CD8-positive, alpha-beta memory T cell (primary cell): ENCODE data around the gene PCDH9. TPM values are rescaled to one million over a fixed set of nuclear protein-coding genes. Genes with fewer than 3 reads are reported as not detected.

Source experiments
- CTCF ChIA-PET: fragments of 350-600 bp; sonication (Branson Sonifier 250); formaldehyde crosslinking; loops from one replicate; lab custom pipeline; 2021; ENCODE audit warnings: antibody characterized with exemption; lab: Charles Lee
- POLR2A ChIA-PET: fragments of 350-600 bp; sonication (Branson Sonifier 250); formaldehyde crosslinking; loops from one replicate; lab custom pipeline; 2021; ENCODE audit warnings: antibody characterized with exemption; lab: Charles Lee
- DNase-seq, 5 donors: peaks; one replicate each; pipeline versions ENCODE4 v3.0.0 to v3.0.0-alpha.2; 2020 to 2022; ENCODE audit warnings: mixed read lengths in 1 of 5
- H3K27ac ChIP-seq: one replicate; pipeline ENCODE4 v1.7.0; 2013; ENCODE audit warnings: low read depth, mild to moderate bottlenecking, low read length, moderate library complexity
- H3K27me3 ChIP-seq: 2 replicates; pipeline ENCODE4 v1.7.0; 2013; ENCODE audit warnings: low read length, mild to moderate bottlenecking; ENCODE audit not compliant: insufficient read depth, poor library complexity, severe bottlenecking
- H3K36me3 ChIP-seq: 2 replicates; pipeline ENCODE4 v1.7.0; 2013; ENCODE audit warnings: mild to moderate bottlenecking, low read length, moderate library complexity; ENCODE audit not compliant: insufficient read depth
- H3K4me1 ChIP-seq: 2 replicates; pipeline ENCODE4 v1.7.0; 2013; ENCODE audit warnings: mild to moderate bottlenecking, low read length, moderate library complexity; ENCODE audit not compliant: insufficient read depth
- H3K4me3 ChIP-seq: 2 replicates; pipeline ENCODE4 v1.7.0; 2013; ENCODE audit warnings: mild to moderate bottlenecking, low read length
- H3K9me3 ChIP-seq: 2 replicates; pipeline ENCODE4 v1.7.0; 2013; ENCODE audit warnings: mild to moderate bottlenecking, low read length
- H3K27ac Mint-ChIP-seq, 8 donors: one replicate each; pipeline ENCODE4 v1.8.0; 2020 to 2021; ENCODE audit warnings: mixed read lengths in 8 of 8, mild to moderate bottlenecking in 6 of 8, inconsistent platforms in 3 of 8, moderate library complexity in 3 of 8
- H3K27me3 Mint-ChIP-seq, 2 donors: one replicate each; pipeline ENCODE4 v1.8.0; 2020 to 2021; ENCODE audit warnings: mixed read lengths in 2 of 2, mild to moderate bottlenecking in 1 of 2, moderate library complexity in 1 of 2
- H3K36me3 Mint-ChIP-seq, 3 donors: one replicate each; pipeline ENCODE4 v1.8.0; 2020 to 2021; ENCODE audit warnings: mixed read lengths in 3 of 3, inconsistent platforms in 1 of 3, mild to moderate bottlenecking in 1 of 3
- H3K4me1 Mint-ChIP-seq, 3 donors: one replicate each; pipeline ENCODE4 v1.8.0; 2020 to 2021; ENCODE audit warnings: mixed read lengths in 3 of 3, inconsistent platforms in 1 of 3, mild to moderate bottlenecking in 1 of 3
- H3K4me3 Mint-ChIP-seq, 7 donors: one replicate each; pipeline ENCODE4 v1.8.0; 2020 to 2021; ENCODE audit warnings: mixed read lengths in 7 of 7, mild to moderate bottlenecking in 6 of 7, moderate library complexity in 4 of 7, inconsistent platforms in 2 of 7
- H3K9me3 Mint-ChIP-seq, 5 donors: one replicate each; pipeline ENCODE4 v1.8.0; 2020 to 2022; ENCODE audit warnings: mixed read lengths in 5 of 5, mild to moderate bottlenecking in 3 of 5, moderate library complexity in 2 of 5, inconsistent platforms in 1 of 5
- polyA plus RNA-seq: library from polyadenylated mRNA; unstranded; fragments of 300-500 nt; fragmentation: Illumina TruSeq; gene quantifications from one replicate; pipeline ENCODE4 v1.2.3, GENCODE V29; 2021
- total RNA-seq, 2 experiments: library from RNA; stranded (reverse); gene quantifications; one replicate each; pipeline ENCODE4 v1.2.3, GENCODE V29; 2021

The PCDH9 gene
- total and polyA plus RNA-seq, 3 experiments from 2014 or later, result 0.09 to 0.21 (median 0.16) TPM

DNA sequence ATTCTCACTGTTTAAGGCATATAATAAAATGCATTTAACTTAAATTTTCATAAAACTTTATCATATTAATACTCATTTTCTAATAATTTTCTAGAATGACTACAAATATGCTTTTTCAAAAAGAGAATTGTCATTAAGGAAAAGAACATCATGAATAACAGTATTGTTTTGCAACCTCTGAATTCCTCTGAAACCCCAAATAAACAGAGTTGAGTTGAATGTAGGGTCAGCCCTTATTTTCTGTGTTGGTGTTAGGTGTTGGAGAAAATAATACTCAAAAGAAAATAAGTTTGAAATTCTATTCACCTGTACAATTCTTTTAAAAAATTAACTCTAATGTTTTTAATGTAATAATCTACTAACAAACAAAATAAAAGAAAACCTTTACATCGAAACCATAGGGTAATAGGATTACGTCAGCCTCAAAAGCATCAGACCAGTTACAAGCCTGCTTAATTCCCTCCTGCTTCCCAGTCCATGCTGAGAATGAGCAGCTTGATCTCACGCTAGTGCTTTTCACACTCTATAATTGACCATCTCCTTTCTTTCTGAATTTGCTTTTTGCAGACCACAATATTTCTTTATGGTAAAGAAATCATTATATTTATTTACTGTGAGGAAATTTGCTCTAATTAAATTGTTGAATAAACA is 160.9 kb downstream of the PCDH9 start:
- Mint-ChIP-seq H3K9me3 (peaks cover 0 to 17% (median 5%) of the 10 kb centered on the region in 5 donors), H3K27me3 (no peaks in the 10 kb centered on the region), H3K4me3 (no peak overlapping the region), H3K36me3 (no peaks in the 10 kb centered on the region), H3K4me1 (no peaks in the 10 kb centered on the region), H3K27ac (no peak overlapping the region)
- H3K4me1 ChIP-seq, result no peaks in the 10 kb centered on the region
- no peaks in the 10 kb centered on the region for H3K27me3 ChIP-seq
- ChIA-PET POLR2A (no interaction called here), CTCF (no interaction called here)
- no peaks in the 10 kb centered on the region for H3K9me3 ChIP-seq
- no peak for DNase-seq
- no peak overlapping the region for H3K4me3 ChIP-seq
- no peak overlapping the region for H3K27ac ChIP-seq
- no peaks in the 10 kb centered on the region for H3K36me3 ChIP-seq

DNA sequence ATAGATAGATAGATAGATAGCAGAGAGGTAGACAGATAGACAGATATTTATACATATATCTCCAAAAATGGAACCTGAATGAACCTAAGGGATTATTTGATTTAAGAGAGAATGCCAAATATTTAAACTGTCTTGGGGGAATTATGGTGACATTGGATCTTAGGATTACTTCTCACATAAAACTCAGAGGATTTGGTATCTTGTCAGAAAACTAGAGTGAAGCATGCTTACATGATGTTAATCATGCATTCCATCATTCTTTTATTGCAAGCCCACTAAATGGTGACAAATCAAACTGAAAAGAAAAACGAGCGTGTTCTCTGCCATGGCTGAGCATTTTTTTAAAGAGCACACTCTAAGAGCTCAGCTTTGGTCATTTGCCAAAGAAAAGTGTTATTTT is 165.2 kb downstream of the PCDH9 start:
- no peak overlapping the region for H3K4me3 Mint-ChIP-seq
- no peak overlapping the region for H3K4me3 ChIP-seq
- no peaks in the 10 kb centered on the region for H3K27me3 ChIP-seq
- DNase-seq, result no peak
- no peaks in the 10 kb centered on the region for H3K27me3 Mint-ChIP-seq
- no peaks in the 10 kb centered on the region for H3K36me3 ChIP-seq
- no peak overlapping the region for H3K27ac ChIP-seq
- ChIA-PET CTCF (no interaction called here), POLR2A (no interaction called here)
- H3K27ac Mint-ChIP-seq, result no peak overlapping the region
- no peaks in the 10 kb centered on the region for H3K9me3 ChIP-seq
- no peaks in the 10 kb centered on the region for H3K4me1 Mint-ChIP-seq
- peaks cover 0 to 10% (median 4%) of the 10 kb centered on the region in 5 donors for H3K9me3 Mint-ChIP-seq
- no peaks in the 10 kb centered on the region for H3K36me3 Mint-ChIP-seq
- no peaks in the 10 kb centered on the region for H3K4me1 ChIP-seq

DNA sequence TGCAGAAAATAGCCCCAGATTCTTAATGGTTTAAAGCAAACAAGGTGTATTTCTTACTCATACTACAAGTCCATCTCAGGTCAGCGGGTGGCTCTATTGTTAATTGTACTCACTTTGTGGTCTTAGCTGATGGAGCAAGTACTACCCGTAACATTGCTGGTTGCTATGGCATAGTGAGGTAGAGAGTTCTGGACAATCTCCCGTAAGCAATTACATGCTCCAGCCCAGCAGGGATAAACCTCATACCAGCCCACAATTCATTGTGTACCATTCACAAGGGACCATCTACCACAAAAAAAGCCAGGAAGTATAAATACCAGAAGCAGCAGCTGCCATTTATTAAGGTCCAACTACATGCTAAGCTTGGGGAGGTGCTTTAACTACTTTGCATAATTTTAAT is 167.1 kb downstream of the PCDH9 start:
- CTCF ChIA-PET, result no interaction called here
- H3K27ac Mint-ChIP-seq, result no peak overlapping the region
- Histone ChIP-seq H3K4me3 (no peak overlapping the region), H3K27me3 (no peaks in the 10 kb centered on the region), H3K9me3 (no peaks in the 10 kb centered on the region), H3K36me3 (no peaks in the 10 kb centered on the region), H3K27ac (no peak overlapping the region), H3K4me1 (no peaks in the 10 kb centered on the region)
- H3K27me3 Mint-ChIP-seq, result no peaks in the 10 kb centered on the region
- DNase-seq, result no peak
- H3K9me3 Mint-ChIP-seq, result peaks cover 0 to 9% (median 7%) of the 10 kb centered on the region in 5 donors
- H3K36me3 Mint-ChIP-seq, result no peaks in the 10 kb centered on the region
- H3K4me3 Mint-ChIP-seq, result no peak overlapping the region
- POLR2A ChIA-PET, result no interaction called here
- no peaks in the 10 kb centered on the region for H3K4me1 Mint-ChIP-seq

DNA sequence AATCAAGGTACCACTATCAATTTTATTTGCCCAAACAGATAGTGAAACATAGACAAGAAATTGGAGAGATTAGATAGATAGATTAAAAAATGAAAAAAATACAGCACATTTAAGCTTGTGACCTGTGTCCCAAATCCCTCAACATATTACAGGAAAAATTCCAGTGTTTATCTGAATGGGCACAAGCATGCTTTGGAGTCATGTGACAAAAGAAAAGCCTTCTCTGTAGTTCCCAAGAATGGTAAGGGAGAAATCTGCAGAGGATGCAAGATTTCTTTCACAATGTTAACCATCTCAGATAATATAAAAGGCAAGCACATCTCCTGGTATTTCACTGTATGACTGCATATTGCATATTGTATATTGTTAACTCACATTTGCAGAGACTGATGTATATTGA is 168.0 kb downstream of the PCDH9 start:
- Histone ChIP-seq H3K4me3 (no peak overlapping the region), H3K4me1 (no peaks in the 10 kb centered on the region), H3K36me3 (no peaks in the 10 kb centered on the region), H3K27ac (no peak overlapping the region), H3K9me3 (no peaks in the 10 kb centered on the region), H3K27me3 (no peaks in the 10 kb centered on the region)
- Mint-ChIP-seq H3K4me1 (no peaks in the 10 kb centered on the region), H3K4me3 (no peak overlapping the region), H3K36me3 (no peaks in the 10 kb centered on the region), H3K27me3 (no peaks in the 10 kb centered on the region), H3K27ac (no peak overlapping the region), H3K9me3 (peaks cover 0 to 9% (median 7%) of the 10 kb centered on the region in 5 donors)
- ChIA-PET POLR2A (no interaction called here), CTCF (no interaction called here)
- no peak for DNase-seq

DNA sequence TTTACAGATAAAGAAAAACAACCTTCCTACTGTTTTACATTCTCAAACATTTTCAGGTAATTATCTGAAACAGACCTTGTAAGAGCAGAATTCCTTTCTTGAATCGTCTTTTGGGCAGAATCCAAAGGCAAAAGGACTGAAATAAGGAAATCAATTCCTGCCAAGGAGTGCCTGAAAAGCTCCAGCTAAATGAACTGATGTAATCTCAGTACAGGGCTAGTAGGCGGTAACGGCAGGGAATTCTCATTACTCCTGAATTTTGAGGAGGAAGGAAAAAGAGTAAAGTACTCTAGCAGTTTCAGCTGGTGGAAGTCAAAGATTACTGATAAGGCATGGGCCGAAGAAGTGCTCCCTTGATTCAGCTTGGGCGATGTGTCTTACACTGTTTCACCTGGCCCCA is 168.4 kb downstream of the PCDH9 start:
- Mint-ChIP-seq H3K27me3 (no peaks in the 10 kb centered on the region), H3K9me3 (peaks cover 0 to 7% (median 6%) of the 10 kb centered on the region in 5 donors), H3K4me1 (no peaks in the 10 kb centered on the region), H3K36me3 (no peaks in the 10 kb centered on the region), H3K27ac (no peak overlapping the region), H3K4me3 (no peak overlapping the region)
- no peaks in the 10 kb centered on the region for H3K4me1 ChIP-seq
- no peaks in the 10 kb centered on the region for H3K36me3 ChIP-seq
- POLR2A ChIA-PET, result no interaction called here
- H3K27me3 ChIP-seq, result no peaks in the 10 kb centered on the region
- H3K9me3 ChIP-seq, result no peaks in the 10 kb centered on the region
- no peak for DNase-seq
- H3K27ac ChIP-seq, result no peak overlapping the region
- H3K4me3 ChIP-seq, result no peak overlapping the region
- CTCF ChIA-PET, result no interaction called here

DNA sequence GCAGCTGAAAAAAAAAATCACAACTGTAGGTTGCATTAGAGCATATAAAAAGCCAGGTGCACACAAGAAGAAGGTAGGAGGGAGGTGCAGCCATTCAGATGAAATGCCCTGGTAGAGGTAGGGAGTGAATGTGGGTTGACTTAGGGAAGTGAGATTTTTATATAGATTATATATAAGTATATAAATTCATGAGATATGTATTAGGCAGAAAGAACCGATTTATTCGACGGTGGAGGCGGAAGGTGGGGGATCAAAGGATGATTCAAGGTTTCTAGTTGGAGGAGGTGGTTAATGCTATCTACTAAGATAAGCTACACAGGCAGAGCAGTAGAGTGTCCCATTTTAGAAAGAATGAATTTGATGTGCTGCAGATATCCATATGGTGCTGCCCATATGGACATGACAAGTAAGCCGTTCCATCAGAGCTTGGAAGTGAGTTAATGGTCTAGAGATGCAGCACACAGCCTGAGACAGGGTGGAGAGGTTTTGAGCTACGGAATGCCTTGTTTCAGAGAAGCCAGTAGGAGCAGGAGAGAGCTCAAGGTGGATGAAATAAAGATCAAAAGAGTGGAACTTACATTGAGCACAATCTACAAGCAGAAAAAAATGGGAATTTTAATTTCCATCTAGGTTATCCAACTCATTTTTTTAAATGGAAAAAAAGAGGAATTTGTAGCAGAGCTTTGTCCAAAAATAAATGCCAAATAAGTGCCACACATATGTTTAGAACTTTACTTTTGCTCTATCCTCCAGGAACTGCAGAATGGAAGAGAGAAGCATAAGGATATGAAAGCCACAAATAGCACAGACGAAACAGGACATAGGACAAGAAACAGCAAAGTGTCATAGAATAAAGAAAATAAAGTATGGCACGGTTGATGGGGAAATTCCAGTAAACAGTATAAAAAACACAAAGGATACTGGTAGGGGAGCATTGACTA is 177.3 kb downstream of the PCDH9 start:
- Mint-ChIP-seq H3K9me3 (peaks cover 3 to 20% (median 10%) of the 10 kb centered on the region in 5 donors), H3K27ac (no peak overlapping the region), H3K36me3 (no peaks in the 10 kb centered on the region), H3K4me1 (peaks cover 0 to 2% (median 0%) of the 10 kb centered on the region in 3 donors), H3K27me3 (no peaks in the 10 kb centered on the region), H3K4me3 (no peak overlapping the region)
- H3K4me1 ChIP-seq, result no peaks in the 10 kb centered on the region
- H3K9me3 ChIP-seq, result no peaks in the 10 kb centered on the region
- no peak overlapping the region for H3K4me3 ChIP-seq
- H3K36me3 ChIP-seq, result no peaks in the 10 kb centered on the region
- H3K27ac ChIP-seq, result no peak overlapping the region
- ChIA-PET CTCF (no interaction called here), POLR2A (no interaction called here)
- no peak for DNase-seq
- no peaks in the 10 kb centered on the region for H3K27me3 ChIP-seq

DNA sequence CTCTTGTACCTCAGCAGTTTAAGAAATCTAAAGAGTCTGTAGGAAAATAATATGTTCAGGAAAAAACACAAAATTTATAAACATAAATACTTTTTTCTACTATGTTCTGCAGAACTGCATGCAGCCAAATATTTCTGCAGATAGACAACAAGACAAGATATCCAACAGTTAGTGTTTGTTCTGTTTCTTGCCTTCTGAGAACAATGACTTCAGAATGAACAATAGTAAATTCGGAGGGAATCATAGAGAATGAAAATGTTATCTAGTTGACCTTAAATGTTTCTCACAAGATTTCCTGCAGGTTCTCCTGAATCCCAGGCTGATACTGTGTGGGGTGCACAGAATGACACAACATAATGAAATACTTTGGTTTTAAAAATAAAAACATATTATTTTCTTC is 180.4 kb downstream of the PCDH9 start:
- Mint-ChIP-seq H3K36me3 (no peaks in the 10 kb centered on the region), H3K4me3 (no peak overlapping the region), H3K4me1 (peaks cover 0 to 2% (median 0%) of the 10 kb centered on the region in 3 donors), H3K27me3 (no peaks in the 10 kb centered on the region), H3K27ac (no peak overlapping the region), H3K9me3 (peaks cover 3 to 29% (median 10%) of the 10 kb centered on the region in 5 donors)
- H3K4me1 ChIP-seq, result no peaks in the 10 kb centered on the region
- DNase-seq, result no peak
- CTCF ChIA-PET, result no interaction called here
- POLR2A ChIA-PET, result no interaction called here
- H3K27me3 ChIP-seq, result no peaks in the 10 kb centered on the region
- no peak overlapping the region for H3K4me3 ChIP-seq
- H3K9me3 ChIP-seq, result no peaks in the 10 kb centered on the region
- H3K27ac ChIP-seq, result no peak overlapping the region
- H3K36me3 ChIP-seq, result no peaks in the 10 kb centered on the region

DNA sequence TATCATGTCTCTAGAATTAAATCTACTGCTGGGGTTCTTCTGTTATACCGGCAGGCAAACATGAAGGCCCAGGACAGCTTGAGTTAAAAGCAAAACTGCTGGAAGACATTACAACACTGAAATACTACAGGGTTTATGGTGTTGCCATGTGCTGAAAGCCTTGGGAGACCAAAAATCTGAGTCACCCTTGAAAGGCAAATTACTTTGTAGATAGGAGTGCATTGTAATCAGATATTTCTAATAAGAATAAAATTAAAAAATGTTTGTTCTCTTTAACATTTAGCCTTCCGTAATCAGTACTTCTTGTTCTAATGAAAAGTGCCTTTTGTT is 181.3 kb downstream of the PCDH9 start:
- no peak for DNase-seq
- no peaks in the 10 kb centered on the region for H3K27me3 Mint-ChIP-seq
- H3K9me3 Mint-ChIP-seq, result peaks cover 3 to 28% (median 10%) of the 10 kb centered on the region in 5 donors
- no peaks in the 10 kb centered on the region for H3K36me3 Mint-ChIP-seq
- no peak overlapping the region for H3K27ac ChIP-seq
- H3K4me3 ChIP-seq, result no peak overlapping the region
- no peaks in the 10 kb centered on the region for H3K4me1 ChIP-seq
- CTCF ChIA-PET, result no interaction called here
- H3K9me3 ChIP-seq, result no peaks in the 10 kb centered on the region
- H3K4me3 Mint-ChIP-seq, result no peak overlapping the region
- no peak overlapping the region for H3K27ac Mint-ChIP-seq
- H3K4me1 Mint-ChIP-seq, result peaks cover 0 to 2% (median 0%) of the 10 kb centered on the region in 3 donors
- POLR2A ChIA-PET, result no interaction called here
- no peaks in the 10 kb centered on the region for H3K27me3 ChIP-seq
- H3K36me3 ChIP-seq, result no peaks in the 10 kb centered on the region
